Tibial nerve (tissue), 4 donors: ENCODE results near the gene PRRC2B.

Experiments
- CTCF ChIP-seq, 5 experiments: fragments of 200-600 bp in 3 of 5; fragments of 450-650 bp in 2 of 5; sonication (generic) in 3 of 5; IDR thresholded peaks; one replicate each; pipeline ENCODE4 v1.5.1; 2016 to 2019; ENCODE audit warnings: antibody characterized with exemption in 5 of 5, mild to moderate bottlenecking in 3 of 5, moderate library complexity in 2 of 5
- EP300 ChIP-seq, 2 donors: sonication (generic); formaldehyde crosslinking; IDR thresholded peaks; one replicate each; pipeline ENCODE4 v1.6.1; 2017; ENCODE audit warnings: antibody characterized with exemption in 2 of 2, mild to moderate bottlenecking in 1 of 2

DNA sequence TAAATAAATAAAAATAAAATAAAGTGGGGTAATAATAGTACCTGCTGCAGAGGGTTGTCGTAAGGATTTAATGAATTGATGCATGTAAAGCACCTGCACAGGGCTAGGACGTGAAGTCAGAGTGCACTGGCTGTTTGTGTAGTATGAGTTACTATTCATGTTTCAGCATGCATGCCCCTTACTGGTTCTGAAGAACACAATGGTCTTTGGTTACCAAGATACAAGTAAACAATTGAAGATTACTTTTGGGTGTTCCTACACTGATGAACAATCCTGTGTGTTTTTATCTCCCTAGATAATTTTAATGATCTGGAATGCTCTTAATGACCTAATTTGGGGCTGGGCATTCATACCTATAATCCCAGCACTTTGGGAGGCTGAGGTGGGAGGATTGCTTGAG is 23.2 kb upstream of the PRRC2B start:
- TF ChIP-seq CTCF (IDR thresholded peaks at IDR 0.05): no peak
- TF ChIP-seq EP300 (IDR thresholded peaks at IDR 0.05): no peak
